Loucy (cell line): Measurements from ENCODE around the gene TNS4.

Source experiments
- EZH2phosphoT487 ChIP-seq: fragments of 200-600 bp; IDR thresholded peaks from 2 replicates; pipeline ENCODE4 v1.6.1; 2018; ENCODE audit warnings: antibody characterized with exemption, mild to moderate bottlenecking, moderate library complexity, borderline replicate concordance
- TF ChIP-seq, protein P1 (sequence below): fragments of 200-600 bp; sonication (generic); conservative IDR thresholded peaks from 2 replicates; pipeline ENCODE4 v1.5.1; 2014; ENCODE audit warnings: mild to moderate bottlenecking, antibody characterized with exemption, low read length

DNA sequence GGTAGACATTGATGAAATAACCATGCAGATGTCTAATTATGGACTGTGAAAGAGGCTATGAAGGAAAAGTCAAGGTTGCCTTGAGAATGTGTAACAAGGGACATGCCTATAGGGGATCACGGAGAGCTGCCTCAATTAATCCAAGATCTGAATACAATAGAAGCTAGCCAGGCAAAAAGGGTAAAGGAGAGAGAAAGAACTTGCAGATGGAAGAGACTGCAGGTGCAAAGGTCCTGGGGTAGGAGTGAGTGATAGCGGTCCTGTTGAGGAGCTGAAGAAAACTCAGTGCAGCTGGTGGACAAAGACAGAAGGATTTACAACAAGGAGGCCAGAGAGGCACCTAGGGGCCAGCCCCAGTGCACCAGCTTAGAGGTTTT is 15.9 kb upstream of the TNS4 start:
- TF ChIP-seq, protein P1, sequence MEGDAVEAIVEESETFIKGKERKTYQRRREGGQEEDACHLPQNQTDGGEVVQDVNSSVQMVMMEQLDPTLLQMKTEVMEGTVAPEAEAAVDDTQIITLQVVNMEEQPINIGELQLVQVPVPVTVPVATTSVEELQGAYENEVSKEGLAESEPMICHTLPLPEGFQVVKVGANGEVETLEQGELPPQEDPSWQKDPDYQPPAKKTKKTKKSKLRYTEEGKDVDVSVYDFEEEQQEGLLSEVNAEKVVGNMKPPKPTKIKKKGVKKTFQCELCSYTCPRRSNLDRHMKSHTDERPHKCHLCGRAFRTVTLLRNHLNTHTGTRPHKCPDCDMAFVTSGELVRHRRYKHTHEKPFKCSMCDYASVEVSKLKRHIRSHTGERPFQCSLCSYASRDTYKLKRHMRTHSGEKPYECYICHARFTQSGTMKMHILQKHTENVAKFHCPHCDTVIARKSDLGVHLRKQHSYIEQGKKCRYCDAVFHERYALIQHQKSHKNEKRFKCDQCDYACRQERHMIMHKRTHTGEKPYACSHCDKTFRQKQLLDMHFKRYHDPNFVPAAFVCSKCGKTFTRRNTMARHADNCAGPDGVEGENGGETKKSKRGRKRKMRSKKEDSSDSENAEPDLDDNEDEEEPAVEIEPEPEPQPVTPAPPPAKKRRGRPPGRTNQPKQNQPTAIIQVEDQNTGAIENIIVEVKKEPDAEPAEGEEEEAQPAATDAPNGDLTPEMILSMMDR = no peak
- TF ChIP-seq EZH2phosphoT487 = no peak
